ENCODE measurements around the gene JAZF1.

Gene JAZF1

DNA sequence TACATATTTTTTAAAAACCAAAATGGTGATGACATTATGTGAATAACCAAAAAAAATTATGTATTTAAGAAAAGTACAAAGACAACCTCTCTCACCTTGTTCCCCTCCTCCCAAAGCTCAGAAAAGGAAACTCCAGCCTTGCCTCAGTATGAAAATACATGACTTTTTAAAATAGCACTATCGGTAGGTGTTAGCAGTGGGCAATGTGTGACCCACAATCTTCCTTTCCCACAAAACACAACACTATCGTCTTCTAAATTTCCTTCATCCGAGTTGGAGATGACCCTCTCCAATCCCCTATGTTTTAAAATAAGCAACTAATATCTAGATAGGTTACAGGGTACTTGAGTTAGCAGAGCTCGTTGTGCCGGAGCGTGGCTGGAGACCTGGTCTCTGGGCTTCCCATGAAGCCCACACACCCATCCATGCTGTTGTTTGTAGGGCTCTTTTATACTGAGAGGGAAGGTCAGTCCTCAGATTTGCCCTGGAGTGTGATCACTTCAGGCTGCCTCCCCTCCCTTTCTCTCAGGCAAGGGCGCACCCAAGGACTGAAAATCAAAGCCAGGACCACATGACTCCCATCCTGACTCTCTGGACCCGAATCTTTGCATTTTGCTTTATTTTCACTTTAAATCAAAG lies 107.6 kb downstream of the JAZF1 start:
- H3K27me3 ChIP-seq (ENCODE audit: control insufficient read depth in 5 of 5, insufficient read depth in 4 of 5, low read length in 5 of 5), result no peaks in the 10 kb centered on the region
- no peak overlapping the region for H3K4me3 ChIP-seq (ENCODE audit: low read depth in 1 of 5, low read length in 5 of 5)
- no peaks in the 10 kb centered on the region for H3K9me3 ChIP-seq (ENCODE audit: control insufficient read depth in 5 of 5, low read length in 5 of 5)
- no peak overlapping the region for H3K9ac ChIP-seq (ENCODE audit: low read length in 5 of 5)
- H3K4me1 ChIP-seq (ENCODE audit: control insufficient read depth in 5 of 5, insufficient read depth in 5 of 5, low read length in 5 of 5), result peaks cover 3 to 29% (median 28%) of the 10 kb centered on the region in 5 donors
- H3K27ac ChIP-seq (ENCODE audit: low read depth, low read length), result no peak overlapping the region
- H3K36me3 ChIP-seq (ENCODE audit: control insufficient read depth in 5 of 5, insufficient read depth in 5 of 5, low read length in 5 of 5), result no peaks in the 10 kb centered on the region

DNA sequence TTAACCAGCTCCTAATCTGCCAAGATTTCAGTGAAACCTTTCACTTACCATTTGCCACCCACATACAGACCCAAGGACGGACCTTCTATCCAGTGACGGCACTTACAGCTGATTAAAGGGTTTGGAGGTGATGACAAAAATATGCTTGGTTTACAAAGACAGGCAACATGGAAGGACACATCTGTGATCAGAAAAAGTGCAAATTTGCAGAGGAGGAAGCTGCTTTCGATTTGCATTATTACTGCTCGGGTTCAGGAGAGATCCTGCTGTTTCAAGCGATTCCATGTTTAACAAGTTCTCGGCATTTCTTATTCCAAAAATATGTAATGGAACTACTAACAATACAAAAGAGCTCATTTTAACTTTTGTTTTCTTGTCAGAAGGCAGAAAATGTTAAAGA lies 109.0 kb downstream of the JAZF1 start:
- no peaks in the 10 kb centered on the region for H3K9me3 ChIP-seq (ENCODE audit: control insufficient read depth in 5 of 5, low read length in 5 of 5)
- peak overlapping the region in 4 of 5 donors; percentile 20 to 57 (median 43) for H3K4me3 ChIP-seq (ENCODE audit: low read depth in 1 of 5, low read length in 5 of 5)
- H3K36me3 ChIP-seq (ENCODE audit: control insufficient read depth in 5 of 5, insufficient read depth in 5 of 5, low read length in 5 of 5), result no peaks in the 10 kb centered on the region
- H3K27me3 ChIP-seq (ENCODE audit: control insufficient read depth in 5 of 5, insufficient read depth in 4 of 5, low read length in 5 of 5), result no peaks in the 10 kb centered on the region
- H3K9ac ChIP-seq (ENCODE audit: low read length in 5 of 5), result peak overlapping the region in 1 of 5 donors; percentile 36
- peaks cover 3 to 28% (median 23%) of the 10 kb centered on the region in 5 donors for H3K4me1 ChIP-seq (ENCODE audit: control insufficient read depth in 5 of 5, insufficient read depth in 5 of 5, low read length in 5 of 5)
- H3K27ac ChIP-seq (ENCODE audit: low read depth, low read length), result no peak overlapping the region

DNA sequence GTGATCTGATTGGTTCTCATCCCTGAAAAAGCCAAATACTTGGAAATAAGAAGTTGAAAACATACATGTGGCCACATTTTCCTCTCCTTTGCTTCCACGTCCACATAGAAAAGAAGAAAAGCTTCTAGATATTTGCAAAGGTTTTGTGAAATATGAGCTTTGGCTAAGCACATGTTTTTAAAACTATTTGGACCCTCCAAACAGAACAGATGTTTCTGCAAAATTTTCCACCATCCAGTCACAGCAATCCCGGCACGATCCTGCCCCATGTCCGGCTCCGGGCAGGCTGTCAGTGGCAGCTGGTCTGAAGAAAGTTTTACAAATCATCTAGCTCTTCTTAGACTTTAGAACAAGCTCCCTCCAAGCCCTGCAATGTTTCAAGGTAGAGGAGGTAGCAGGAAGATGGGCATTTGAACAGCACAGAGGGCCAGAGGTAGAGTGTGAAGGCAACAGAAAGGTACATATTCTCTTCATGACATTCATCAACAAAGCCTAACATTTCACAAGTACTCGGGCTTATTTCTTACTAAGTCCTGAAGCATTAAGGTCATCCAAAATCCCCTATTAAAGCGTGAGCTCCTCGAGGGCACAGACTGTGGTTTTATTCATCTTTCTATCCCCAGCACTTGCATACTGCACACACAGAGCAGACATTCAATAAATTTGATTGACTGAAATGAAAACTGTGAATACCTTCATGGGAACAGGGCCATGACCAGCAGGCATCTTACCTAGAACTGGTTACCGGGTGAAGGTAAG lies 110.1 kb downstream of the JAZF1 start:
- no peaks in the 10 kb centered on the region for H3K9me3 ChIP-seq (ENCODE audit: control insufficient read depth in 5 of 5, low read length in 5 of 5)
- no peak overlapping the region for H3K4me3 ChIP-seq (ENCODE audit: low read depth in 1 of 5, low read length in 5 of 5)

DNA sequence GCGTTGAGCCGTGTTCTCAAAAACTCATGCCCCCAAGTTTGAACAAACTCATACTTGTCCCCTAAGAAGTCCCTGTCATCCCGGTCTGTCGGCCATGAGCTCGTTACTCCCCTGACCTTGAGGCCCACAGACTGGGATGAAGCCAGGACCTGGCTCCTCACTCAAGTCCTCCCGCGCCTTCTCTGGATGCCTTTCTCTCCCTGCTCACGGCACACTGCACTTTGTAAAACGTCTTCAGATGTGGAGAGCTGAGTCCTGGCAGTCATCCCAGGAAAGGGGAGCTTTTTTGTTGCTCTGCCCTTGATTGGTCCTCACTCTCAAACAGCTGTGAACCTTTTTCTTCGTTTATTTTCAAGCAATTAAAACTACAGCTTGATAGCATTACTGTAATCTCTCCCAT lies 110.8 kb downstream of the JAZF1 start:
- H3K27ac ChIP-seq (ENCODE audit: low read depth, low read length), result peak overlapping the region; percentile 7
- H3K4me1 ChIP-seq (ENCODE audit: control insufficient read depth in 5 of 5, insufficient read depth in 5 of 5, low read length in 5 of 5), result peaks cover 3 to 31% (median 23%) of the 10 kb centered on the region in 5 donors
- H3K4me3 ChIP-seq (ENCODE audit: low read depth in 1 of 5, low read length in 5 of 5), result no peak overlapping the region
- no peaks in the 10 kb centered on the region for H3K9me3 ChIP-seq (ENCODE audit: control insufficient read depth in 5 of 5, low read length in 5 of 5)
- no peaks in the 10 kb centered on the region for H3K36me3 ChIP-seq (ENCODE audit: control insufficient read depth in 5 of 5, insufficient read depth in 5 of 5, low read length in 5 of 5)
- H3K27me3 ChIP-seq (ENCODE audit: control insufficient read depth in 5 of 5, insufficient read depth in 4 of 5, low read length in 5 of 5), result no peaks in the 10 kb centered on the region
- no peak overlapping the region for H3K9ac ChIP-seq (ENCODE audit: low read length in 5 of 5)

More for the DNA sequence above, 110.1 kb downstream of the JAZF1 start:
- H3K36me3 ChIP-seq (ENCODE audit: control insufficient read depth in 5 of 5, insufficient read depth in 5 of 5, low read length in 5 of 5), result no peaks in the 10 kb centered on the region
- H3K4me1 ChIP-seq (ENCODE audit: control insufficient read depth in 5 of 5, insufficient read depth in 5 of 5, low read length in 5 of 5), result peaks cover 3 to 28% (median 23%) of the 10 kb centered on the region in 5 donors
- H3K27ac ChIP-seq (ENCODE audit: low read depth, low read length), result peak overlapping the region; percentile 7
- H3K9ac ChIP-seq (ENCODE audit: low read length in 5 of 5), result peak overlapping the region in 1 of 5 donors; percentile 27
- H3K27me3 ChIP-seq (ENCODE audit: control insufficient read depth in 5 of 5, insufficient read depth in 4 of 5, low read length in 5 of 5), result no peaks in the 10 kb centered on the region

DNA sequence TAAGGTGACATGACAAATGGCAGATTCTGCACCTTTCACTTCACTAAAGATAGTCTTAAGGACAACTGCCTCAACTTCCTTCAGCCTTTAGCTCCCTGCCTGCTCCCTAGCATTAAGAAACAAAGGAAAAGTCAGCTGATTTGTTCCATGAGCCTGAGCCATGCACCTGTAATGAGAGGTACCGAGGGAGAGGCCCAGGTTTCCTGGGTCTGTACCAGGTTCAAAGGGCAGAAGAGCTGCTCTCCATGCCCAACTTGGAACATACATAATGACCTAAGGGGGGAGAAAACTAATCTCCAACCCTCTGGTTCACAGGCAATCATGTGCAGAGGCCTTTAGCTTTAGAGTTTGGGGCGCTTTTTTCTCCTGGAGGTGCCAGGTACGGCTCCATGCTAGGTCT lies 111.2 kb downstream of the JAZF1 start:
- H3K4me1 ChIP-seq (ENCODE audit: control insufficient read depth in 5 of 5, insufficient read depth in 5 of 5, low read length in 5 of 5), result peaks cover 3 to 35% (median 23%) of the 10 kb centered on the region in 5 donors
- no peaks in the 10 kb centered on the region for H3K9me3 ChIP-seq (ENCODE audit: control insufficient read depth in 5 of 5, low read length in 5 of 5)
- H3K36me3 ChIP-seq (ENCODE audit: control insufficient read depth in 5 of 5, insufficient read depth in 5 of 5, low read length in 5 of 5), result no peaks in the 10 kb centered on the region
- no peaks in the 10 kb centered on the region for H3K27me3 ChIP-seq (ENCODE audit: control insufficient read depth in 5 of 5, insufficient read depth in 4 of 5, low read length in 5 of 5)
- no peak overlapping the region for H3K9ac ChIP-seq (ENCODE audit: low read length in 5 of 5)
- H3K4me3 ChIP-seq (ENCODE audit: low read depth in 1 of 5, low read length in 5 of 5), result no peak overlapping the region
- no peak overlapping the region for H3K27ac ChIP-seq (ENCODE audit: low read depth, low read length)

DNA sequence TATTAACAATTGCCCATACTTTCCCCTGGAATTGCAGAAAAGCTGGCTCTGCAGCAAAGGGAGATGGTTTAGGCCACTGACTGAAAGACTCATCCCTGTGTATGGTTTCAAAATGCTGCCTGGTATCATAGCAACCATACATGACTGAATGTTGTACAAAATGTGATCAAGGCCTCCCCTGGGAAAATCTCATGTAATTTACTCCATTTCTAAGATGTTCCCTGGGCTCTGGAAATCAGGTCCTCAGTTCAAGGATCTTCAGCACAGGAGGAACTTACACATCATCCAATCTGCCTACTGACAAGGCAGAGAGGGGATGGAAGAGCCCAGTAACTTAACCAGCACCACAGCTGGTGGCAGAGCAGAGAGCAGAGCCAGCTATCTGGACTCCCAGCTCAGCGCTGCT lies 111.8 kb downstream of the JAZF1 start:
- Histone ChIP-seq H3K36me3 (ENCODE audit: control insufficient read depth in 5 of 5, insufficient read depth in 5 of 5, low read length in 5 of 5) (no peaks in the 10 kb centered on the region), H3K27ac (ENCODE audit: low read depth, low read length) (no peak overlapping the region), H3K4me3 (ENCODE audit: low read depth in 1 of 5, low read length in 5 of 5) (no peak overlapping the region), H3K9me3 (ENCODE audit: control insufficient read depth in 5 of 5, low read length in 5 of 5) (no peaks in the 10 kb centered on the region), H3K9ac (ENCODE audit: low read length in 5 of 5) (no peak overlapping the region), H3K27me3 (ENCODE audit: control insufficient read depth in 5 of 5, insufficient read depth in 4 of 5, low read length in 5 of 5) (no peaks in the 10 kb centered on the region), H3K4me1 (ENCODE audit: control insufficient read depth in 5 of 5, insufficient read depth in 5 of 5, low read length in 5 of 5) (peaks cover 3 to 36% (median 23%) of the 10 kb centered on the region in 5 donors)

DNA sequence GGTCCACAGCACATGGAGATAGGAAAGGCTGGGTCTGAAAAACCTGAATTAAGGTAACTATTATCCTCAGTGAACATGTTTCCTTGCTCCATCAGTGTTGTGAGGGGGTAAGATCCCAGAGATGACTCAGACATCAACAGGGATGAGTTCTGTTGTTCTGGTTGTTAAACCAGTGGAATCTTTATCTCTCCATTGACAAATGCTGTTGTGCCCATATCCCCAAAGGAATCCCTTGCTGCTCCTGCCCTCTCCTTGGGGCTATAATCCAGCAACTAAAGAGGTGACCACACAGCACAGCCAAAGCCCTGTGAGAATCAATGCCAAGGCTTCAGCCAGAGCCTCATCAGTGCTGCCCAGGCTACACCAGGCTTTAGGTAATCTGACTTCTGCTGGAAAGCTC lies 113.4 kb downstream of the JAZF1 start:
- H3K36me3 ChIP-seq (ENCODE audit: control insufficient read depth in 5 of 5, insufficient read depth in 5 of 5, low read length in 5 of 5), result no peaks in the 10 kb centered on the region
- no peak overlapping the region for H3K9ac ChIP-seq (ENCODE audit: low read length in 5 of 5)
- H3K4me3 ChIP-seq (ENCODE audit: low read depth in 1 of 5, low read length in 5 of 5), result no peak overlapping the region
- H3K27ac ChIP-seq (ENCODE audit: low read depth, low read length), result no peak overlapping the region
- no peaks in the 10 kb centered on the region for H3K9me3 ChIP-seq (ENCODE audit: control insufficient read depth in 5 of 5, low read length in 5 of 5)
- peaks cover 3 to 41% (median 27%) of the 10 kb centered on the region in 5 donors for H3K4me1 ChIP-seq (ENCODE audit: control insufficient read depth in 5 of 5, insufficient read depth in 5 of 5, low read length in 5 of 5)
- H3K27me3 ChIP-seq (ENCODE audit: control insufficient read depth in 5 of 5, insufficient read depth in 4 of 5, low read length in 5 of 5), result no peaks in the 10 kb centered on the region

DNA sequence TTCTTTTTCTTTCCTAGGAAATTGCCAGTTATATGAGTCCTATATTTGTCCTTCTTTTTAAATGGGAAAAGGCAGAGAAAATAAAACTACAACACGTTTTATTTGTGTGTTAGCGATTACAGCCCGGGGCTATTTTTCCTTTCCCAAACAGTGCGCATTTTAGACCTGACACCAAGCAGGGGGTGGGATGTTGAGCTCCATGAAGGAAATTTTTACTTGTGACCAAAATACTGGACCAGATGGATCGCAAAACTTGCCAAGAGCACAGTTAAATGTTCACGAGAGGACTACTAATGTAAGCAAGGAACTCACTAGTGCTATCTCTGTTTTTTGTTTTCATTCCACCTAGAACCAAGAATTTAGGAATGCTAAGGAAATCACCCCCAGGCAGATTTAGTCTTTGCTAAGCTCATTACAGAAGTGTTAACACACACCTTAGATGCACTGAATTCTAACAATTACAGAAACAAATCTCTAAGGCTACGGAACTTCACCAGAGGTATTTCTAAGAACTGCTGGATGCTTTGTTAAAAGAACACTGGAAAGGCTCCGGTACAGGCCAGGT lies 114.8 kb downstream of the JAZF1 start:
- H3K27ac ChIP-seq (ENCODE audit: low read depth, low read length), result no peak overlapping the region
- H3K36me3 ChIP-seq (ENCODE audit: control insufficient read depth in 5 of 5, insufficient read depth in 5 of 5, low read length in 5 of 5), result no peaks in the 10 kb centered on the region
- H3K9me3 ChIP-seq (ENCODE audit: control insufficient read depth in 5 of 5, low read length in 5 of 5), result no peaks in the 10 kb centered on the region
- H3K4me1 ChIP-seq (ENCODE audit: control insufficient read depth in 5 of 5, insufficient read depth in 5 of 5, low read length in 5 of 5), result peaks cover 3 to 38% (median 25%) of the 10 kb centered on the region in 5 donors
- no peak overlapping the region for H3K9ac ChIP-seq (ENCODE audit: low read length in 5 of 5)
- no peak overlapping the region for H3K4me3 ChIP-seq (ENCODE audit: low read depth in 1 of 5, low read length in 5 of 5)
- no peaks in the 10 kb centered on the region for H3K27me3 ChIP-seq (ENCODE audit: control insufficient read depth in 5 of 5, insufficient read depth in 4 of 5, low read length in 5 of 5)

DNA sequence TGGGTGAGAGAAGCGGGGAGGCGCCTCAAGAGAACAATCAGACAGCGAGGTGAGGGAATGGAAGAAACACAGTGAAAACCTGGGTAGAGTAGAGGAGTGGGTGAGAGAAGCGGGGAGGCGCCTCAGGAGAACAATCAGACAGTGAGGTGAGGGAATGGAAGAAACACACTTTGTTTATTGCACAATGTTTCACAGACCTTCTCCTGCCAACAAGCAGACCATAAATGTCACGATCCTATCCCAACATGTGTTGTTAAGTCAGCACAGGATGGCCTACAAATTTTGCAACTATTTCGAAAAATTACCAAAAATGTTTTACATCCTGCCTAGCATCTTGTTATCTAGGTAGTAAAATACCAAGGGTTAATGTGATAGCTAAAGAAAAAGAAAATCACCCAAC lies 115.3 kb downstream of the JAZF1 start:
- Histone ChIP-seq H3K27me3 (ENCODE audit: control insufficient read depth in 5 of 5, insufficient read depth in 4 of 5, low read length in 5 of 5) (no peaks in the 10 kb centered on the region), H3K4me1 (ENCODE audit: control insufficient read depth in 5 of 5, insufficient read depth in 5 of 5, low read length in 5 of 5) (peaks cover 3 to 33% (median 20%) of the 10 kb centered on the region in 5 donors), H3K36me3 (ENCODE audit: control insufficient read depth in 5 of 5, insufficient read depth in 5 of 5, low read length in 5 of 5) (no peaks in the 10 kb centered on the region), H3K27ac (ENCODE audit: low read depth, low read length) (no peak overlapping the region), H3K9ac (ENCODE audit: low read length in 5 of 5) (no peak overlapping the region), H3K4me3 (ENCODE audit: low read depth in 1 of 5, low read length in 5 of 5) (no peak overlapping the region), H3K9me3 (ENCODE audit: control insufficient read depth in 5 of 5, low read length in 5 of 5) (no peaks in the 10 kb centered on the region)

DNA sequence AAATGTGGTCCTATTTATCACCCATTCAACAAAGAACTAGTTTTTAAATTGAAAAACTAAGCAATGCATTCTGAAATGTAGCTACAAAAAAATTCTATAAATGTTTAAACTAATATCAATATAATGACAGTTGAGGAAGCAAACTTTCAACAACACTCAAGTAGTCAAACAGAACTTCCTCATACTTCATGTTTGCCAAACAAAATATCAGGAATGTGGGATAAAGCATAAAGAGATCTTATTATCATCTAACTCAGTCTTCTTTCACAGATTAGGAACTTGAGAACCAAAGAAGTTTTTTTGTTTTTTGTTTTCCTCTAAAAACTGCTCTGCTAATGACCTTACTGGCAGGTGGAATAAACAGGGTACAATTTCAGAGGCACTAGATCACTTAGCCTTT lies 116.2 kb downstream of the JAZF1 start:
- Histone ChIP-seq H3K9ac (ENCODE audit: low read length in 5 of 5) (no peak overlapping the region), H3K4me1 (ENCODE audit: control insufficient read depth in 5 of 5, insufficient read depth in 5 of 5, low read length in 5 of 5) (peaks cover 3 to 24% (median 12%) of the 10 kb centered on the region in 5 donors), H3K27ac (ENCODE audit: low read depth, low read length) (no peak overlapping the region), H3K4me3 (ENCODE audit: low read depth in 1 of 5, low read length in 5 of 5) (no peak overlapping the region), H3K27me3 (ENCODE audit: control insufficient read depth in 5 of 5, insufficient read depth in 4 of 5, low read length in 5 of 5) (no peaks in the 10 kb centered on the region), H3K9me3 (ENCODE audit: control insufficient read depth in 5 of 5, low read length in 5 of 5) (no peaks in the 10 kb centered on the region), H3K36me3 (ENCODE audit: control insufficient read depth in 5 of 5, insufficient read depth in 5 of 5, low read length in 5 of 5) (no peaks in the 10 kb centered on the region)
